HG03457 (cell line): ENCODE measurements around the gene FERMT2.

Source experiments
- ATAC-seq: cut with Tn5 transposase; IDR thresholded peaks from one replicate; pipeline ENCODE4 v1.9.1; 2021; ENCODE audit warnings: moderate number of reproducible peaks; ENCODE audit not compliant: unreplicated experiment

The FERMT2 gene

DNA sequence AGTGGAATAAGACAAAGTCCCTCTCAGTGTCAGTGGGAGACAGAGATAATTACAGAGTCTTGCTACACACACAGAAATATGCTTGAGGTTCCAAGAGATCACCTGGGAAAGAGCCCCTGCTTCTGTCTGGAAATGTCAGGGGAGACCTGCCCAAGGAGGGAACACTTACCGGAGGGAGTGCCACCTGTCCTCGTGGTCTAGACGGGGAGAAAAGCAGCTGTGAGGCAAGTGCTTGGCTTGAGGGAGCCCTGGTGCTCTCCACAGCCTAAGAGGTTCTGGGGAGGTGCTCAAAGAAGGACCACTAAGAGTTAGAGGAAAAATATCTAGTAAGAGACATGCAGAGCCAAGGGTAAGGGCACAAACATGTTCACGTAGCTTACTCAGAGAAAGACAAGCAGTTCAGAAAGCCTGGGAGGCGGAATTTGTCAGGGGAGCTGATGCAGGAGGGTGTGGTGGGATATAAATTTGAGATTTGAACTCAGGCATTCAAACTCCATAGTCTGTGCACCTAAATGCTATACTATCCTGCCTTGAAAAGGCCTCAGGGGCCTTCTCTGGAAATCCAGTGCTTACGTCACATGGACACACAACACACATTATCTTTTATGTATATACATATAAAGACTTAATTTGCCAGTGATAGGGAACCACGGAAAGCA lies 121.2 kb downstream of the FERMT2 start:
- no peak for ATAC-seq

DNA sequence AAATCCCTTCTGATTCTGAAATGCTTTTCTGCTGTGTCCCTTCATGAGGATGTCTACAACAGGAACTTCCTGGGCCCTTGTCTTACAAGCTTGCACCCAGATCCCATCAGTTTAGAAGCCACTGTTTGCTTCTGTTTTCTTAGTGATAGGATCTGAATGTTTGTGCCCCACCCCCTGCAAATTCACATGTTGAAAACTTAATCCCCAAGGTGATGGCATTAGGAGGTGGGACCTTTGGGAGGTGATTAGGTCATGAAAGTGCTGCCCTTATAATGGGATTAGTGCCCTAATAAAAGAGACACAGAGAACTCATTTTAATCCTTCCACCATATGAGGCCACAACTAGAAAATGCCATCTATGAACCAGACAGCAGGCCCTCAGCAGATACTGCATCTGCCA lies 123.4 kb downstream of the FERMT2 start:
- no peak for ATAC-seq

DNA sequence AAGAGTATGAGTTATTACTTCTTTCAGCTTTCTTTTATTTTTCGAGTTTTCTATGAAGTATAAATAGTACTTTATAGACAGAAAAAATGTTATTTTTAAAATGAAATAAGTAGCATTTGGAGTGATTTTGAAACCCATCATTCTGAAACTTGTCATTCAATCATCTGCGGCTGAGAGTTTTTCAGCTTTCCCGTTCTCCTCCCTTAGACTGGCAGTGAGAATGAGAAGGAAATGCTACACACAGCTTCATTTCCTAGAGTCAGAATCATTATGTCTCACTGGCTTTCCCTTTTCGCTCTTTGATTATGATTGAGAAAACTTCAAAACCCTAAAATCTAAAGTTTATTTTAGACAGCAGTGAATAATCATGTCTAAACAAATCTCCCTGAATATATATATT lies 125.8 kb downstream of the FERMT2 start:
- no peak for ATAC-seq

GRCh38 chr14:52824462-52824861 lies 126.4 kb downstream of the FERMT2 start:
- ATAC-seq = no peak

DNA sequence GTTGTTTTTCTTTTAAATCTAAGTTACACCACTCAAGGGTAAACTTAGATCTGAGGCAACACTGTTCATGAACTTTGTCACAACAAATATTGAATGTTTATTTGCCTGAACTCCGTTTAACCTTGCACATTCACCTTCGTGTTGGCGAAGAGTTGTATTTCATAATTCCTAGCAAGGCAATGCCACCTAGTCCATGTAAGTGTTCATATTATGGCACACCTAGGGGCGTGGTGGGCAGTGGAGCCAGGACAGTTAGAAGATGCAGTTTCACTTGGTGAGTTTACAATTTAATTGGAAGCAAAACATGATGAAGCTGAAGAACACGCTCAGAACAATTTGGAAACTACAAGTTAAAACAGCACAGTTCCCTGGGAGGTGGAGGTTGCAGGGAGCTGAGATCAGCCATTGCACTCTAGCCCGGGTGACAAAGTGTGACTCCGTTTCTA lies 129.0 kb downstream of the FERMT2 start:
- no peak for ATAC-seq

GRCh38 chr14:52808101-52808500 lies 142.7 kb downstream of the FERMT2 start:
- no peak for ATAC-seq
